HG03196 (cell line): ENCODE data around the gene MARCHF3.
"Not testable (repeated sequence)": the region's sequence is repeated elsewhere in the genome, so short reads cannot be mapped to it uniquely, and the experiment has no call there.

ENCODE experiments used
- ATAC-seq: cut with Tn5 transposase; IDR thresholded peaks from one replicate; pipeline ENCODE4 v1.9.1; 2021; ENCODE audit not compliant: unreplicated experiment

The MARCHF3 gene

GRCh38 chr5:126921241-126922091 lies 108.9 kb downstream of the MARCHF3 start:
- no peak for ATAC-seq

GRCh38 chr5:126920291-126920690 lies 110.1 kb downstream of the MARCHF3 start:
- ATAC-seq: no peak

- ATAC-seq: no peak
Measured at GRCh38 chr5:126919566-126919965, 110.8 kb downstream of the MARCHF3 start.

- no peak for ATAC-seq
Measured at GRCh38 chr5:126918615-126918957, 111.8 kb downstream of the MARCHF3 start.

GRCh38 chr5:126917918-126918614 lies 112.3 kb downstream of the MARCHF3 start:
- no peak for ATAC-seq

- no peak for ATAC-seq
Measured at GRCh38 chr5:126915496-126915895, 114.9 kb downstream of the MARCHF3 start.

- no peak for ATAC-seq
Measured at GRCh38 chr5:126914801-126915436, 115.4 kb downstream of the MARCHF3 start.

GRCh38 chr5:126912616-126913200 lies 117.7 kb downstream of the MARCHF3 start:
- no peak for ATAC-seq

- no peak for ATAC-seq
Measured at GRCh38 chr5:126911986-126912385, 118.4 kb downstream of the MARCHF3 start.

- no peak for ATAC-seq
Measured at GRCh38 chr5:126909856-126910255, 120.5 kb downstream of the MARCHF3 start.

GRCh38 chr5:126904407-126904806 lies 126.0 kb downstream of the MARCHF3 start:
- not testable (repeated sequence) for ATAC-seq

- ATAC-seq: no peak
Measured at GRCh38 chr5:126900796-126901195, 129.6 kb downstream of the MARCHF3 start.

GRCh38 chr5:126899476-126899875 lies 130.9 kb downstream of the MARCHF3 start:
- no peak for ATAC-seq

- ATAC-seq: no peak
Measured at GRCh38 chr5:126897851-126898630, 132.3 kb downstream of the MARCHF3 start.

GRCh38 chr5:126896170-126896702 lies 134.1 kb downstream of the MARCHF3 start:
- no peak for ATAC-seq

GRCh38 chr5:126895712-126896111 lies 134.6 kb downstream of the MARCHF3 start:
- ATAC-seq: not testable (repeated sequence)

GRCh38 chr5:126890414-126890813 lies 139.9 kb downstream of the MARCHF3 start:
- ATAC-seq: not testable (repeated sequence)

GRCh38 chr5:126888175-126888574 lies 142.2 kb downstream of the MARCHF3 start:
- ATAC-seq: no peak

GRCh38 chr5:126884269-126884819 lies 146.0 kb downstream of the MARCHF3 start:
- no peak for ATAC-seq
